ENCODE data around the gene TENT4B. TPM values are rescaled to one million over a fixed set of nuclear protein-coding genes. Genes with fewer than 3 reads are reported as not detected.
A peak's percentile ranks its signal among the peaks of the same experiment; 100 is the strongest.

TENT4B gene
- polyA plus RNA-seq, 4 donors, result 12.8 to 20.0 (median 16.3) TPM

DNA sequence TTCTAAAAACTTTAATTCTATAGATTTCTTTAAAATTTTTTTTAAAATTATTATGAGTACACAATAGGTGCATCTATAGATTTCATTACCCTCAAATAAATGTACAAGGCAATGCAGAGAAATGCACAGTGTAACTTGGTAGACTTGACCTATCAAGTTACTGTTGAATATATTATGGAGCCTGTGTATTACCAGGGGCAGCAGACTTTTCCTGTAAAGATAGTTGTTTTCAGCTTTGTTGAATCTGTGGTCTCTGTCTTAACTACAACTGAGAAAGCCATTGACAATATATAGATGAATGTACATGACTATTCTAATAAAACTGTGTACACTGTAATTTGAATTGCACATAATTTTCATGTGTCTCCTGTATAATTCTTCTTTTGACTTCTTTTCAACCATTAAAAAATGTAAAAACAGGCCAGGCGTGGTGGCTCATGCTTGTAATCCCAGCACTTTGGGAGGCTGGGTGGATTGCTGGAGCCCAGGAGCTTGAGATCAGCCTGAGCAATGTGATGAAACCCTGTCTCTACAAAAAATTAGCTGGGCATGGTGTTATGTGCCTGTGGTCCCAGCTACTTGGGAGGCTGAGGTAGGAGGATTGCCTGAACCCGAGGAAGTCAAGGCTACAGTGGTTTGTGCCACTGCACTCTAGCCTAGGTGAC lies 39.4 kb downstream of the TENT4B start:
- no peak for DNase-seq (ENCODE audit: low read depth in 4 of 4, low spot score in 3 of 4)

- DNase-seq (ENCODE audit: low read depth in 4 of 4, low spot score in 3 of 4), result no peak
Observed at GRCh38 chr16:50193594-50193993, 40.5 kb downstream of the TENT4B start.

DNA sequence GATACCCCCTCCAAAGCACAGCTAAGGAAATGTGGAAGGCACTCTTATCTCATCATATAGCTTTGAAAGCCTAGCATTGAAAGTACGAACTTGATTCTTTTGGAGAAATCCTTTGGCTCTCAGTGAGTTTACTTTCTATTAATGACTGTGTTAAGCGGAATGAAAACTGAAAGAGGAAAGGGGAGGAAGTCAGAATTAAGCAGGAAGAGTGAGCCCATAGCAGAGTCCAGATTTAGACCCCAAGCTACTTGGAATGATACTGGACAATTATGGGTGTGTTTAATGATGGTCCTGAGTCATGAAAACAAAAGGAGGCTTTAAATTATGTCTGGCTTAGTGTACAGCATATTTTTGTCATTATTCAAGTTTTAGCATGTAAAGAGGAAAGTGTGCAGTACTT lies 42.2 kb downstream of the TENT4B start:
- DNase-seq (ENCODE audit: low read depth in 4 of 4, low spot score in 3 of 4), result no peak

- no peak for DNase-seq (ENCODE audit: low read depth in 4 of 4, low spot score in 3 of 4)
Observed at GRCh38 chr16:50195756-50196155, 42.6 kb downstream of the TENT4B start.

GRCh38 chr16:50197582-50197981 lies 44.5 kb downstream of the TENT4B start:
- DNase-seq (ENCODE audit: low read depth in 4 of 4, low spot score in 3 of 4), result no peak

DNA sequence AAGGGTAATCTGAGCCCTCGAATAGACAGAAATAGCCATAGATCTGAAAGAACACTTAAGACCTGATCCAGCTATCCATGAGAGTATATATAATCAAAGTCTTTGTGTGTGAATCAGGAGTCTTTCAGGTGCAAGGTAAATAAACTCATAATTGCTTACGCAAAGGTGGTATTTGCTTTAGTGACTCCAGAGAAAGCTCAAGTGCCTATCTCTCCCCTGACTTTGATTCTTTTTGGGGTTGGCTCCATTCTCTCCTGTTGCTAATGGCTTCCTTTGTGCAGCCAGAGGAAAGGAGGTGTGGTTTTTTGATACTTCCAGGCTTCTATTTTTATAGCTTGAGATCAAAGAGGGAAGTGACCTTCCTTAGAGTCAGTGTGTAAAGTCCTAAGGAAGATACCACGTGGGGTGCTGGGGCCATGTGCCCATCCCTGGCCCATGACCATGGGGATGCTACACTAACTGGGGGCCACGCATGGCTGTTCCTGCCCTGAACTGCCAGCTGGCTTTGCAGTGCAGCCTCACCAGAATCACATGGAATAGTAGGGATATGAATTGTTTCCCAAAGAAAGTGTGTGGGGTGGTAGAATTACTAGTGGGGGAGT lies 45.8 kb downstream of the TENT4B start:
- DNase-seq (ENCODE audit: low read depth in 4 of 4, low spot score in 3 of 4), result no peak

DNA sequence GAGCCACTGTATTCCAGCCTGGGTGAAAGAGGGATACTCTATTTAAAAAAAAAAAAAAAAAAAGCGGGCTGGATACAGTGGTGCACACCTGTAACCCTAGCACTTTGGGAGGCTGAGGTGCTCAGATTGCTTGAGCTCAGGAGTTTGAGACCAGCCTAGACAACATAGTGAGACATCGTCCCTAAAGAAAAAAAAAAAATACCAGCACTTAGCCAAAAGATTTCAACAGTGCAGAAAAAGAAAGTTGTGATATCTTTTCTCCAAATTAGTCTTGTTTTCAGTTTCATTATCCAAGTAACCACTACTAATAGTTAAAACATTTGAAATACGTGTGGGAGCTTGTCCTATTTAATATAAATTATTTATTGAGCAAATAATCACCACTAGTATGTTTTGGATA lies 48.7 kb downstream of the TENT4B start:
- no peak for DNase-seq (ENCODE audit: low read depth in 4 of 4, low spot score in 3 of 4)

- DNase-seq (ENCODE audit: low read depth in 4 of 4, low spot score in 3 of 4), result no peak
Observed at GRCh38 chr16:50202926-50203624, 50.0 kb downstream of the TENT4B start.

- DNase-seq (ENCODE audit: low read depth in 4 of 4, low spot score in 3 of 4), result no peak
Observed at GRCh38 chr16:50203681-50204080, 50.6 kb downstream of the TENT4B start.

GRCh38 chr16:50204453-50205108 lies 51.5 kb downstream of the TENT4B start:
- DNase-seq (ENCODE audit: low read depth in 4 of 4, low spot score in 3 of 4), result no peak

GRCh38 chr16:50207652-50208051 lies 54.5 kb downstream of the TENT4B start:
- DNase-seq (ENCODE audit: low read depth in 4 of 4, low spot score in 3 of 4), result no peak

DNA sequence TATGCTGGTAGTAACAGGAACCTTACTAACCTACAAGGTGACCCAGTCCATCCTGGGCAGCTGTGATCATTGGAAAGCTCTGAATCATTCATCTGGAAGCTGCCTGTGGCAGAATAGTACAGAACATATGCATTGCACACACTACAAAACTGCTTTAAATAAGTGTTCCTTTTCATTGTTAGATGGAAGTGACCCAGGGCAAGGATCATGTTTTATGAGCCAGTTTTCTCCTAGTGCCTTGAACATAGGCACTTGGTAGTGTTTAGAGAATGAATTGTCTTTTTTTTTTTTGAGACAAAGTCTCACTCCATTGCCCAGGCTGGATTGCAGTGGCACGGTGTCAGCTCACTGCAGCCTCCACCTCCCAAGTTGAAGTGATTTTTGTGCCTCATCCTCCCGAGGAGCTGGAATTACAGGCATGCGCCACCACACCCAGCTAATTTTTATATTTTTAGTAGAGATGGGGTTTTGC lies 55.4 kb downstream of the TENT4B start:
- DNase-seq (ENCODE audit: low read depth in 4 of 4, low spot score in 3 of 4), result no peak

GRCh38 chr16:50209546-50210265 lies 56.6 kb downstream of the TENT4B start:
- no peak for DNase-seq (ENCODE audit: low read depth in 4 of 4, low spot score in 3 of 4)

DNA sequence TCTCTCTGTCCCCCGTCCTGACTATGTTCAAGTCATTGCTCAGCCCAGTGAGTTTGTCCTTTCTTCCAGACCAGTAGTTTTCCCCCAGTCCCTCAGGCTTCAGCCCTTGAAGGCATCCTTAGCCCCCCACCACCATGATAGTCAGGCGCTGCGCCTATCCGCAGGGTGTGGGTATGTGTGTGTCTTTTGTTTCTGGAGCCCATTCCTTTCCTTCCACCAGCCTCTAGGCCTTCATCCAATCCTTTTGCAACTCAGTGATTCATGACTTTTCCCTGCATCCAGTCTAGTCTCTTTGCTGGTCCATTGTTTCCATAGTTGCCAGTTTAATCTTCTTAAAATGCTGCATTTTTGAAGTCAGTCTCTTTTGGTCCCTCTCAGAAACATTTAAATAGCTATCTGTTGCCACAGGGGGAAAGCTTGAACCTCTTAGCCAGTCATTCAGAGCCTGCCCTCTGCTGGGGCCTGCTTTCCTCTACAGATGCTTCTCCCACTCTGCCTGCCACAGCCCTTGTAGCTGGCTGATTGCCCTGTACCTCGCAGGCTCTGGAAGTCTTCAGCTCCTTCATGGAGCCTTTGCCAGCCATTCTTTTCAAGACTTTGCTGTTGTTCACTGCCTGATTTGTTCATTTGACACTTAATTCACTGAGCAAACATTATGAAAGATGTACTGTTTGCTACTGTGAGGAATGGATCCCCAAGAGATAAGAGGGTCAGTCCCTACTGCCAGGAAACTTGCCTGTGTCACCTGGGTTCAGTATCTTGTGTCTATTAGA lies 57.3 kb downstream of the TENT4B start:
- peak; percentile 46 to 56 (median 49) for DNase-seq (ENCODE audit: low read depth in 4 of 4, low spot score in 3 of 4)

- DNase-seq (ENCODE audit: low read depth in 4 of 4, low spot score in 3 of 4), result peak in 2 of 4 donors; percentile 22 to 45
Observed at GRCh38 chr16:50213939-50214519, 60.9 kb downstream of the TENT4B start.

DNA sequence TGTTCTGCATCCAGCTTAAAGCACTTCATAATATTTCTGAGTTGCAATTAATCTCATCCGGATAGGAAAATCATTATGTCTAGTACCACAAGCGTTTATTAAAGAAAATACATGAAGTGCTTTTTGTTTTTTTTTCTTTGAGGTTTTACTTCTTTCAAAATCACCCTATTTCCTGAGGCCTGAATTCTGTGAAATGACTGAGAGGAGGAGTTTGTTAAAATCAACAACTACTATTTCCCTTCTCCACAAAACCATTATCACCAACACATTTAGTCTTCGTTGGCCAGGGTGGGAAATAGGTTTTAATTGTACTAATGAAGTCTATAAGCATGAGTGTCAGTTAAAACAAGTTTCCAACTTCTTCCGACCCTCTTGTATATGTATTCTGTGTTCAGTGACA lies 62.6 kb downstream of the TENT4B start:
- DNase-seq (ENCODE audit: low read depth in 4 of 4, low spot score in 3 of 4), result no peak

- no peak for DNase-seq (ENCODE audit: low read depth in 4 of 4, low spot score in 3 of 4)
Observed at GRCh38 chr16:50216231-50216630, 63.1 kb downstream of the TENT4B start.

- DNase-seq (ENCODE audit: low read depth in 4 of 4, low spot score in 3 of 4), result no peak
Observed at GRCh38 chr16:50219402-50219975, 66.4 kb downstream of the TENT4B start.

DNA sequence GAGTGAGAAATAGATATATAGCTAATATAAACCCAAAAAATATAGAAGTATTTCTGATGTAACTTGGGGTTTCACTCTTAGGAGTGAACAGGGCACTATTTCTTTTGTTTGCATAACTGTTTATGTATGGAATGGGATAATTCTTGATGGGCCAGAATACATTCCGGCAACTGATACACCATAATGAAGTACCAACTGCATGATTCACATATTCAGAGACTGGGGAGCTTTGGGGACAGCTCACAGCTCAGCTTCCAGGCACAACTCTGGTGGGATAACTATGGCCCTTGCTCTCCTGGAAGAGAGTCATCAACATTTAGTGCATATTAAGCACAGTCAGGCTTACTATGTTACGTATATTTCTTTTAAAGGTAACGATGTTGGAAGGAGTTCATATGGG lies 71.2 kb downstream of the TENT4B start:
- DNase-seq (ENCODE audit: low read depth in 4 of 4, low spot score in 3 of 4), result no peak

All from left renal pelvis (tissue), 4 donors.